Trophoblast cell (in vitro differentiated cells and primary cell): ENCODE data around the gene OGFOD1.

ENCODE experiments used
- DNase-seq, 2 donors: peaks; one replicate each; pipeline ENCODE4 v3.0.0-alpha.2; 2016
- H2AFZ ChIP-seq: 2 replicates; pipeline ENCODE4 v1.6.1; 2013; ENCODE audit warnings: low read length, moderate library complexity, mild to moderate bottlenecking; ENCODE audit not compliant: insufficient read depth, poor library complexity
- H2AK5ac ChIP-seq: 2 replicates; pipeline ENCODE4 v1.6.1; 2013; ENCODE audit warnings: mild to moderate bottlenecking, low read length
- H2BK120ac ChIP-seq: 2 replicates; pipeline ENCODE4 v1.6.1; 2013; ENCODE audit warnings: low read length, mild to moderate bottlenecking, moderate library complexity; ENCODE audit not compliant: insufficient read depth, poor library complexity
- H2BK12ac ChIP-seq: 2 replicates; pipeline ENCODE4 v1.6.1; 2013; ENCODE audit warnings: mild to moderate bottlenecking, low read length, moderate library complexity
- H2BK5ac ChIP-seq: 2 replicates; pipeline ENCODE4 v1.6.1; 2013; ENCODE audit warnings: low read length, low read depth, moderate library complexity, mild to moderate bottlenecking; ENCODE audit not compliant: poor library complexity
- H3K14ac ChIP-seq: 2 replicates; pipeline ENCODE4 v1.6.1; 2013; ENCODE audit warnings: mild to moderate bottlenecking, low read length
- H3K18ac ChIP-seq: 2 replicates; pipeline ENCODE4 v1.6.1; 2013; ENCODE audit warnings: mild to moderate bottlenecking, low read length
- H3K23ac ChIP-seq: 2 replicates; pipeline ENCODE4 v1.6.1; 2013; ENCODE audit warnings: low read length
- H3K27ac ChIP-seq: 2 replicates; pipeline ENCODE4 v1.5.1; 2013; ENCODE audit warnings: low read depth, mild to moderate bottlenecking, inconsistent platforms, low read length, moderate library complexity
- H3K27me3 ChIP-seq: 2 replicates; pipeline ENCODE4 v1.6.1; 2013; ENCODE audit warnings: inconsistent platforms, mild to moderate bottlenecking, low read length, moderate library complexity; ENCODE audit not compliant: insufficient read depth
- H3K36me3 ChIP-seq, 2 experiments: 1 replicate in 1 of 2; 2 replicates in 1 of 2; pipeline ENCODE4 v1.6.1; 2013; ENCODE audit warnings: low read length in 2 of 2, mild to moderate bottlenecking in 2 of 2, moderate library complexity in 1 of 2; ENCODE audit not compliant: insufficient read depth in 2 of 2, control insufficient read depth in 1 of 2
- H3K4ac ChIP-seq: 2 replicates; pipeline ENCODE4 v1.6.1; 2013; ENCODE audit warnings: low read depth, mild to moderate bottlenecking, low read length, moderate library complexity
- H3K4me1 ChIP-seq, 2 experiments: 1 replicate in 1 of 2; 2 replicates in 1 of 2; pipeline ENCODE4 v1.6.1; 2013; ENCODE audit warnings: low read length in 2 of 2, mild to moderate bottlenecking in 2 of 2, moderate library complexity in 1 of 2; ENCODE audit not compliant: insufficient read depth in 2 of 2, control insufficient read depth in 1 of 2
- H3K4me2 ChIP-seq: 2 replicates; pipeline ENCODE4 v1.6.1; 2013; ENCODE audit warnings: inconsistent platforms, mild to moderate bottlenecking, low read length, moderate library complexity
- H3K4me3 ChIP-seq: 2 replicates; pipeline ENCODE4 v1.5.1; 2013; ENCODE audit warnings: mild to moderate bottlenecking, low read depth, low read length, inconsistent platforms
- H3K79me1 ChIP-seq: one replicate; pipeline ENCODE4 v1.6.1; 2013; ENCODE audit warnings: low read length
- H3K79me2 ChIP-seq: 2 replicates; pipeline ENCODE4 v1.6.1; 2013; ENCODE audit warnings: low read length, mild to moderate bottlenecking; ENCODE audit not compliant: control insufficient read depth, insufficient read depth, poor library complexity
- H3K9ac ChIP-seq: 2 replicates; pipeline ENCODE4 v1.6.1; 2013; ENCODE audit warnings: mild to moderate bottlenecking, low read length
- H3K9me3 ChIP-seq: 2 replicates; pipeline ENCODE4 v1.6.1; 2013; ENCODE audit warnings: low read depth, mild to moderate bottlenecking, control low read depth, inconsistent platforms, low read length; ENCODE audit not compliant: insufficient read depth
- H4K12ac ChIP-seq: 2 replicates; pipeline ENCODE4 v1.6.1; 2013; ENCODE audit warnings: low read depth, mild to moderate bottlenecking, low read length, moderate library complexity
- H4K8ac ChIP-seq: 2 replicates; pipeline ENCODE4 v1.6.1; 2013; ENCODE audit warnings: low read depth, mild to moderate bottlenecking, low read length, moderate library complexity
- H4K91ac ChIP-seq: one replicate; pipeline ENCODE4 v1.6.1; 2013; ENCODE audit warnings: low read depth, mild to moderate bottlenecking, low read length, moderate library complexity
- WGBS: extraction: QIAGEN DNeasy Blood & Tissue Kit; methylation state at CpG from one replicate; pipeline ENCODE4 v1.1.7; 2013; ENCODE audit warnings: missing lambda C conversion rate; ENCODE audit not compliant: insufficient read length, insufficient coverage; ENCODE audit errors: extremely low coverage; 5-methylcytosine and 5-hydroxymethylcytosine counted together

Gene OGFOD1

GRCh38 chr16:56411123-56411522, 40.2 kb upstream of the OGFOD1 start:
- Histone ChIP-seq H2BK12ac (no peak overlapping the region), H3K18ac (no peak overlapping the region), H3K27me3 (no peaks in the 10 kb centered on the region), H3K9ac (no peak overlapping the region), H3K4me3 (no peak overlapping the region), H4K8ac (no peak overlapping the region), H4K91ac (no peak overlapping the region), H3K36me3 (peaks cover 12 to 16% of the 10 kb centered on the region in 2 experiments), H3K79me2 (no peaks in the 10 kb centered on the region), H2AK5ac (no peak overlapping the region), H2BK120ac (no peak overlapping the region), H3K4me1 (no peaks in the 10 kb centered on the region), H3K79me1 (no peaks in the 10 kb centered on the region), H4K12ac (no peak overlapping the region), H3K4me2 (no peak overlapping the region), H3K9me3 (no peaks in the 10 kb centered on the region), H3K23ac (no peak overlapping the region), H3K4ac (no peak overlapping the region), H3K27ac (no peak overlapping the region), H3K14ac (no peak overlapping the region), H2AFZ (no peak overlapping the region), H2BK5ac (no peak overlapping the region)
- DNase-seq, result no peak
- no CpG with 5 or more reads among the region's 5 CpGs for WGBS

- no peak for DNase-seq
- no peak overlapping the region for H3K27ac ChIP-seq
- H2BK120ac ChIP-seq, result no peak overlapping the region
- H3K4me1 ChIP-seq, result no peaks in the 10 kb centered on the region
- H4K12ac ChIP-seq, result no peak overlapping the region
- H2BK5ac ChIP-seq, result no peak overlapping the region
- no peak overlapping the region for H3K14ac ChIP-seq
- no peak overlapping the region for H3K4me3 ChIP-seq
- no peak overlapping the region for H3K4me2 ChIP-seq
- WGBS, result no CpG with 5 or more reads among the region's 2 CpGs
- no peaks in the 10 kb centered on the region for H3K79me1 ChIP-seq
- H3K79me2 ChIP-seq, result no peaks in the 10 kb centered on the region
- no peak overlapping the region for H3K4ac ChIP-seq
- no peak overlapping the region for H4K8ac ChIP-seq
- no peak overlapping the region for H2AK5ac ChIP-seq
- no peak overlapping the region for H3K23ac ChIP-seq
- H3K9ac ChIP-seq, result no peak overlapping the region
- H3K27me3 ChIP-seq, result no peaks in the 10 kb centered on the region
- H2BK12ac ChIP-seq, result no peak overlapping the region
- no peak overlapping the region for H3K18ac ChIP-seq
- no peak overlapping the region for H2AFZ ChIP-seq
- peaks cover 12 to 16% of the 10 kb centered on the region in 2 experiments for H3K36me3 ChIP-seq
- no peaks in the 10 kb centered on the region for H3K9me3 ChIP-seq
- H4K91ac ChIP-seq, result no peak overlapping the region
These were observed 39.7 kb upstream of the OGFOD1 start for GRCh38 chr16:56411624-56412023.

GRCh38 chr16:56413381-56413780, 38.0 kb upstream of the OGFOD1 start:
- Histone ChIP-seq H3K27me3 (no peaks in the 10 kb centered on the region), H4K12ac (no peak overlapping the region), H3K9ac (no peak overlapping the region), H2BK120ac (no peak overlapping the region), H2AK5ac (no peak overlapping the region), H3K9me3 (no peaks in the 10 kb centered on the region), H3K4me1 (no peaks in the 10 kb centered on the region), H2BK12ac (no peak overlapping the region), H2AFZ (no peak overlapping the region), H3K14ac (no peak overlapping the region), H3K23ac (no peak overlapping the region), H3K79me1 (no peaks in the 10 kb centered on the region), H3K36me3 (peaks cover 9 to 12% of the 10 kb centered on the region in 2 experiments), H3K4me2 (no peak overlapping the region), H2BK5ac (no peak overlapping the region), H3K4me3 (no peak overlapping the region), H3K27ac (no peak overlapping the region), H3K79me2 (no peaks in the 10 kb centered on the region), H4K91ac (no peak overlapping the region), H3K18ac (no peak overlapping the region), H4K8ac (no peak overlapping the region), H3K4ac (no peak overlapping the region)
- WGBS, result no CpG with 5 or more reads among the region's 5 CpGs
- no peak for DNase-seq

GRCh38 chr16:56414366-56414765, 37.0 kb upstream of the OGFOD1 start:
- H2BK5ac ChIP-seq, result no peak overlapping the region

More at GRCh38 chr16:56414366-56414765, 37.0 kb upstream of the OGFOD1 start:
- no peaks in the 10 kb centered on the region for H3K4me1 ChIP-seq
- H3K36me3 ChIP-seq, result peaks cover 4 to 6% of the 10 kb centered on the region in 2 experiments
- H3K79me1 ChIP-seq, result no peaks in the 10 kb centered on the region
- H4K8ac ChIP-seq, result no peak overlapping the region
- H3K27ac ChIP-seq, result no peak overlapping the region
- no peak for DNase-seq
- H3K14ac ChIP-seq, result no peak overlapping the region
- no peak overlapping the region for H4K91ac ChIP-seq
- H2AK5ac ChIP-seq, result no peak overlapping the region
- H3K9ac ChIP-seq, result no peak overlapping the region
- H3K23ac ChIP-seq, result no peak overlapping the region
- no peak overlapping the region for H3K18ac ChIP-seq
- H3K4me3 ChIP-seq, result no peak overlapping the region
- no peak overlapping the region for H2AFZ ChIP-seq
- no peaks in the 10 kb centered on the region for H3K27me3 ChIP-seq
- no CpG with 5 or more reads among the region's 5 CpGs for WGBS
- no peaks in the 10 kb centered on the region for H3K79me2 ChIP-seq
- no peak overlapping the region for H2BK120ac ChIP-seq
- H3K4ac ChIP-seq, result no peak overlapping the region
- no peak overlapping the region for H3K4me2 ChIP-seq
- no peak overlapping the region for H4K12ac ChIP-seq
- no peak overlapping the region for H2BK12ac ChIP-seq
- no peaks in the 10 kb centered on the region for H3K9me3 ChIP-seq
